ENCODE data around the gene IBA57. TPM values are rescaled to one million over a fixed set of nuclear protein-coding genes. Genes with fewer than 3 reads are reported as not detected.

The IBA57 gene
- total and polyA plus RNA-seq, 2 of the 8 experiments (the other 6 are each of a cell fraction or from before 2014, with no cell fraction given) = 2.6 to 5.9 TPM

- TF ChIP-seq, protein P1, sequence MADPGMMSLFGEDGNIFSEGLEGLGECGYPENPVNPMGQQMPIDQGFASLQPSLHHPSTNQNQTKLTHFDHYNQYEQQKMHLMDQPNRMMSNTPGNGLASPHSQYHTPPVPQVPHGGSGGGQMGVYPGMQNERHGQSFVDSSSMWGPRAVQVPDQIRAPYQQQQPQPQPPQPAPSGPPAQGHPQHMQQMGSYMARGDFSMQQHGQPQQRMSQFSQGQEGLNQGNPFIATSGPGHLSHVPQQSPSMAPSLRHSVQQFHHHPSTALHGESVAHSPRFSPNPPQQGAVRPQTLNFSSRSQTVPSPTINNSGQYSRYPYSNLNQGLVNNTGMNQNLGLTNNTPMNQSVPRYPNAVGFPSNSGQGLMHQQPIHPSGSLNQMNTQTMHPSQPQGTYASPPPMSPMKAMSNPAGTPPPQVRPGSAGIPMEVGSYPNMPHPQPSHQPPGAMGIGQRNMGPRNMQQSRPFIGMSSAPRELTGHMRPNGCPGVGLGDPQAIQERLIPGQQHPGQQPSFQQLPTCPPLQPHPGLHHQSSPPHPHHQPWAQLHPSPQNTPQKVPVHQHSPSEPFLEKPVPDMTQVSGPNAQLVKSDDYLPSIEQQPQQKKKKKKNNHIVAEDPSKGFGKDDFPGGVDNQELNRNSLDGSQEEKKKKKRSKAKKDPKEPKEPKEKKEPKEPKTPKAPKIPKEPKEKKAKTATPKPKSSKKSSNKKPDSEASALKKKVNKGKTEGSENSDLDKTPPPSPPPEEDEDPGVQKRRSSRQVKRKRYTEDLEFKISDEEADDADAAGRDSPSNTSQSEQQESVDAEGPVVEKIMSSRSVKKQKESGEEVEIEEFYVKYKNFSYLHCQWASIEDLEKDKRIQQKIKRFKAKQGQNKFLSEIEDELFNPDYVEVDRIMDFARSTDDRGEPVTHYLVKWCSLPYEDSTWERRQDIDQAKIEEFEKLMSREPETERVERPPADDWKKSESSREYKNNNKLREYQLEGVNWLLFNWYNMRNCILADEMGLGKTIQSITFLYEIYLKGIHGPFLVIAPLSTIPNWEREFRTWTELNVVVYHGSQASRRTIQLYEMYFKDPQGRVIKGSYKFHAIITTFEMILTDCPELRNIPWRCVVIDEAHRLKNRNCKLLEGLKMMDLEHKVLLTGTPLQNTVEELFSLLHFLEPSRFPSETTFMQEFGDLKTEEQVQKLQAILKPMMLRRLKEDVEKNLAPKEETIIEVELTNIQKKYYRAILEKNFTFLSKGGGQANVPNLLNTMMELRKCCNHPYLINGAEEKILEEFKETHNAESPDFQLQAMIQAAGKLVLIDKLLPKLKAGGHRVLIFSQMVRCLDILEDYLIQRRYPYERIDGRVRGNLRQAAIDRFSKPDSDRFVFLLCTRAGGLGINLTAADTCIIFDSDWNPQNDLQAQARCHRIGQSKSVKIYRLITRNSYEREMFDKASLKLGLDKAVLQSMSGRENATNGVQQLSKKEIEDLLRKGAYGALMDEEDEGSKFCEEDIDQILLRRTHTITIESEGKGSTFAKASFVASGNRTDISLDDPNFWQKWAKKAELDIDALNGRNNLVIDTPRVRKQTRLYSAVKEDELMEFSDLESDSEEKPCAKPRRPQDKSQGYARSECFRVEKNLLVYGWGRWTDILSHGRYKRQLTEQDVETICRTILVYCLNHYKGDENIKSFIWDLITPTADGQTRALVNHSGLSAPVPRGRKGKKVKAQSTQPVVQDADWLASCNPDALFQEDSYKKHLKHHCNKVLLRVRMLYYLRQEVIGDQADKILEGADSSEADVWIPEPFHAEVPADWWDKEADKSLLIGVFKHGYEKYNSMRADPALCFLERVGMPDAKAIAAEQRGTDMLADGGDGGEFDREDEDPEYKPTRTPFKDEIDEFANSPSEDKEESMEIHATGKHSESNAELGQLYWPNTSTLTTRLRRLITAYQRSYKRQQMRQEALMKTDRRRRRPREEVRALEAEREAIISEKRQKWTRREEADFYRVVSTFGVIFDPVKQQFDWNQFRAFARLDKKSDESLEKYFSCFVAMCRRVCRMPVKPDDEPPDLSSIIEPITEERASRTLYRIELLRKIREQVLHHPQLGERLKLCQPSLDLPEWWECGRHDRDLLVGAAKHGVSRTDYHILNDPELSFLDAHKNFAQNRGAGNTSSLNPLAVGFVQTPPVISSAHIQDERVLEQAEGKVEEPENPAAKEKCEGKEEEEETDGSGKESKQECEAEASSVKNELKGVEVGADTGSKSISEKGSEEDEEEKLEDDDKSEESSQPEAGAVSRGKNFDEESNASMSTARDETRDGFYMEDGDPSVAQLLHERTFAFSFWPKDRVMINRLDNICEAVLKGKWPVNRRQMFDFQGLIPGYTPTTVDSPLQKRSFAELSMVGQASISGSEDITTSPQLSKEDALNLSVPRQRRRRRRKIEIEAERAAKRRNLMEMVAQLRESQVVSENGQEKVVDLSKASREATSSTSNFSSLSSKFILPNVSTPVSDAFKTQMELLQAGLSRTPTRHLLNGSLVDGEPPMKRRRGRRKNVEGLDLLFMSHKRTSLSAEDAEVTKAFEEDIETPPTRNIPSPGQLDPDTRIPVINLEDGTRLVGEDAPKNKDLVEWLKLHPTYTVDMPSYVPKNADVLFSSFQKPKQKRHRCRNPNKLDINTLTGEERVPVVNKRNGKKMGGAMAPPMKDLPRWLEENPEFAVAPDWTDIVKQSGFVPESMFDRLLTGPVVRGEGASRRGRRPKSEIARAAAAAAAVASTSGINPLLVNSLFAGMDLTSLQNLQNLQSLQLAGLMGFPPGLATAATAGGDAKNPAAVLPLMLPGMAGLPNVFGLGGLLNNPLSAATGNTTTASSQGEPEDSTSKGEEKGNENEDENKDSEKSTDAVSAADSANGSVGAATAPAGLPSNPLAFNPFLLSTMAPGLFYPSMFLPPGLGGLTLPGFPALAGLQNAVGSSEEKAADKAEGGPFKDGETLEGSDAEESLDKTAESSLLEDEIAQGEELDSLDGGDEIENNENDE (IDR thresholded peaks at IDR 0.05; ENCODE audit: insufficient replicate concordance, low read length) = no peak
- no peak for TF ChIP-seq RNF2 (IDR thresholded peaks at IDR 0.05; ENCODE audit: borderline replicate concordance, low read depth, low read length, missing control alignments, poor library complexity, severe bottlenecking)
Measured at GRCh38 chr1:228216371-228217320, 51.0 kb downstream of the IBA57 start (continued).
